ENCODE measurements around the gene HLA-DPB1.
"Not testable (repeated sequence)": the region's sequence is repeated elsewhere in the genome, so short reads cannot be mapped to it uniquely, and the experiment has no call there.

HLA-DPB1 gene

GRCh38 chr6:33080127-33081089 is 4.6 kb downstream of the HLA-DPB1 start:
- Mint-ChIP-seq H3K9me3 (no peaks in the 10 kb centered on the region), H3K36me3 (peaks cover 85% of the 10 kb centered on the region), H3K4me3 (peak overlapping the region; percentile 94), H3K27me3 (no peaks in the 10 kb centered on the region), H3K27ac (peak overlapping the region; percentile 92), H3K4me1 (peaks cover 77% of the 10 kb centered on the region)
- peak; percentile 46 for ATAC-seq

- H3K9me3 Mint-ChIP-seq: no peaks in the 10 kb centered on the region
Observed at GRCh38 chr6:33081098-33081824, 5.5 kb downstream of the HLA-DPB1 start.

GRCh38 chr6:33082702-33083101 is 6.9 kb downstream of the HLA-DPB1 start:
- H3K9me3 Mint-ChIP-seq: no peaks in the 10 kb centered on the region
- ATAC-seq: peak; percentile 73
- peak overlapping the region; percentile 94 for H3K4me3 Mint-ChIP-seq
- no peaks in the 10 kb centered on the region for H3K27me3 Mint-ChIP-seq
- H3K4me1 Mint-ChIP-seq: peaks cover 76% of the 10 kb centered on the region
- H3K36me3 Mint-ChIP-seq: peaks cover 90% of the 10 kb centered on the region
- peak overlapping the region; percentile 92 for H3K27ac Mint-ChIP-seq

More at GRCh38 chr6:33081098-33081824, 5.5 kb downstream of the HLA-DPB1 start:
- Mint-ChIP-seq H3K27ac (peak overlapping the region; percentile 92), H3K27me3 (no peaks in the 10 kb centered on the region), H3K36me3 (peaks cover 87% of the 10 kb centered on the region), H3K4me3 (peak overlapping the region; percentile 94), H3K4me1 (peaks cover 76% of the 10 kb centered on the region)
- no peak for ATAC-seq

- Mint-ChIP-seq H3K27ac (no peak overlapping the region), H3K4me1 (peaks cover 72% of the 10 kb centered on the region), H3K4me3 (no peak overlapping the region), H3K27me3 (no peaks in the 10 kb centered on the region), H3K9me3 (no peaks in the 10 kb centered on the region), H3K36me3 (peaks cover 78% of the 10 kb centered on the region)
- ATAC-seq: no peak
Observed at GRCh38 chr6:33085627-33086026, 9.8 kb downstream of the HLA-DPB1 start.

- H3K27me3 Mint-ChIP-seq: no peaks in the 10 kb centered on the region
- ATAC-seq: no peak
- peaks cover 50% of the 10 kb centered on the region for H3K36me3 Mint-ChIP-seq
- H3K4me1 Mint-ChIP-seq: peaks cover 61% of the 10 kb centered on the region
- no peak overlapping the region for H3K4me3 Mint-ChIP-seq
- H3K9me3 Mint-ChIP-seq: no peaks in the 10 kb centered on the region
- peak overlapping the region; percentile 59 for H3K27ac Mint-ChIP-seq
Observed at GRCh38 chr6:33088258-33088930, 12.6 kb downstream of the HLA-DPB1 start.

- no peak overlapping the region for H3K4me3 Mint-ChIP-seq
- peaks cover 65% of the 10 kb centered on the region for H3K4me1 Mint-ChIP-seq
- H3K27ac Mint-ChIP-seq: peak overlapping the region; percentile 59
Observed at GRCh38 chr6:33088931-33089620, 13.3 kb downstream of the HLA-DPB1 start.

GRCh38 chr6:33091957-33092356 is 16.2 kb downstream of the HLA-DPB1 start:
- Mint-ChIP-seq H3K36me3 (peaks cover 24% of the 10 kb centered on the region), H3K4me1 (peaks cover 63% of the 10 kb centered on the region), H3K4me3 (no peak overlapping the region), H3K27me3 (no peaks in the 10 kb centered on the region), H3K9me3 (no peaks in the 10 kb centered on the region), H3K27ac (peak overlapping the region; percentile 21)
- peak; percentile 71 for ATAC-seq

More at GRCh38 chr6:33088931-33089620, 13.3 kb downstream of the HLA-DPB1 start:
- no peaks in the 10 kb centered on the region for H3K9me3 Mint-ChIP-seq
- H3K27me3 Mint-ChIP-seq: no peaks in the 10 kb centered on the region
- peaks cover 48% of the 10 kb centered on the region for H3K36me3 Mint-ChIP-seq
- ATAC-seq: peak; percentile 45

- Mint-ChIP-seq H3K27me3 (no peaks in the 10 kb centered on the region), H3K36me3 (peaks cover 20% of the 10 kb centered on the region), H3K4me1 (peaks cover 62% of the 10 kb centered on the region), H3K9me3 (no peaks in the 10 kb centered on the region), H3K4me3 (no peak overlapping the region), H3K27ac (peak overlapping the region; percentile 21)
- ATAC-seq: no peak
Observed at GRCh38 chr6:33092385-33092784, 16.6 kb downstream of the HLA-DPB1 start.

- Mint-ChIP-seq H3K9me3 (peaks cover 4% of the 10 kb centered on the region), H3K27ac (peak overlapping the region; percentile 59), H3K36me3 (peaks cover 11% of the 10 kb centered on the region), H3K4me3 (no peak overlapping the region), H3K27me3 (no peaks in the 10 kb centered on the region), H3K4me1 (peaks cover 48% of the 10 kb centered on the region)
- peak; percentile 79 for ATAC-seq
Observed at GRCh38 chr6:33093855-33094254, 18.1 kb downstream of the HLA-DPB1 start.

- Mint-ChIP-seq H3K27me3 (peaks cover 9% of the 10 kb centered on the region), H3K4me1 (peaks cover 34% of the 10 kb centered on the region)
Observed at GRCh38 chr6:33095681-33096080, 19.9 kb downstream of the HLA-DPB1 start.

GRCh38 chr6:33101121-33101737 is 25.4 kb downstream of the HLA-DPB1 start:
- not testable (repeated sequence) for H3K4me3 Mint-ChIP-seq, H3K27ac Mint-ChIP-seq, H3K4me1 Mint-ChIP-seq, ATAC-seq
- Mint-ChIP-seq H3K9me3 (peaks cover 34% of the 10 kb centered on the region), H3K36me3 (peaks cover 17% of the 10 kb centered on the region), H3K27me3 (peaks cover 15% of the 10 kb centered on the region)

More at GRCh38 chr6:33095681-33096080, 19.9 kb downstream of the HLA-DPB1 start:
- Mint-ChIP-seq H3K36me3 (peaks cover 12% of the 10 kb centered on the region), H3K9me3 (peaks cover 12% of the 10 kb centered on the region), H3K4me3 (no peak overlapping the region), H3K27ac (no peak overlapping the region)
- no peak for ATAC-seq

- Mint-ChIP-seq H3K27me3 (peaks cover 15% of the 10 kb centered on the region), H3K27ac (no peak overlapping the region), H3K4me3 (no peak overlapping the region), H3K4me1 (peaks cover 19% of the 10 kb centered on the region), H3K36me3 (peaks cover 11% of the 10 kb centered on the region), H3K9me3 (peaks cover 30% of the 10 kb centered on the region)
- ATAC-seq: no peak
Observed at GRCh38 chr6:33103776-33104175, 28.0 kb downstream of the HLA-DPB1 start.

GRCh38 chr6:33104887-33105286 is 29.1 kb downstream of the HLA-DPB1 start:
- peaks cover 19% of the 10 kb centered on the region for H3K4me1 Mint-ChIP-seq
- peaks cover 23% of the 10 kb centered on the region for H3K9me3 Mint-ChIP-seq
- H3K27me3 Mint-ChIP-seq: peaks cover 6% of the 10 kb centered on the region
- H3K4me3 Mint-ChIP-seq: no peak overlapping the region
- no peak overlapping the region for H3K27ac Mint-ChIP-seq
- no peak for ATAC-seq
- peaks cover 5% of the 10 kb centered on the region for H3K36me3 Mint-ChIP-seq

GRCh38 chr6:33105386-33105785 is 29.6 kb downstream of the HLA-DPB1 start:
- Mint-ChIP-seq H3K4me1 (peaks cover 19% of the 10 kb centered on the region), H3K9me3 (peaks cover 22% of the 10 kb centered on the region), H3K4me3 (no peak overlapping the region), H3K27ac (no peak overlapping the region), H3K36me3 (peaks cover 5% of the 10 kb centered on the region), H3K27me3 (peaks cover 6% of the 10 kb centered on the region)
- no peak for ATAC-seq
